Measurements from ENCODE around the gene PGP. TPM values are rescaled to one million over a fixed set of nuclear protein-coding genes. Genes with fewer than 3 reads are reported as not detected.

Gene PGP
- total and polyA plus RNA-seq, 8 donors = 9.3 to 90.4 (median 11.3) TPM

- no peak for TF ChIP-seq EP300 (IDR thresholded peaks at IDR 0.05)
- no peak for TF ChIP-seq POLR2A (IDR thresholded peaks at IDR 0.05)
- no peak for TF ChIP-seq POLR2AphosphoS5 (IDR thresholded peaks at IDR 0.05)
- TF ChIP-seq, protein P1, sequence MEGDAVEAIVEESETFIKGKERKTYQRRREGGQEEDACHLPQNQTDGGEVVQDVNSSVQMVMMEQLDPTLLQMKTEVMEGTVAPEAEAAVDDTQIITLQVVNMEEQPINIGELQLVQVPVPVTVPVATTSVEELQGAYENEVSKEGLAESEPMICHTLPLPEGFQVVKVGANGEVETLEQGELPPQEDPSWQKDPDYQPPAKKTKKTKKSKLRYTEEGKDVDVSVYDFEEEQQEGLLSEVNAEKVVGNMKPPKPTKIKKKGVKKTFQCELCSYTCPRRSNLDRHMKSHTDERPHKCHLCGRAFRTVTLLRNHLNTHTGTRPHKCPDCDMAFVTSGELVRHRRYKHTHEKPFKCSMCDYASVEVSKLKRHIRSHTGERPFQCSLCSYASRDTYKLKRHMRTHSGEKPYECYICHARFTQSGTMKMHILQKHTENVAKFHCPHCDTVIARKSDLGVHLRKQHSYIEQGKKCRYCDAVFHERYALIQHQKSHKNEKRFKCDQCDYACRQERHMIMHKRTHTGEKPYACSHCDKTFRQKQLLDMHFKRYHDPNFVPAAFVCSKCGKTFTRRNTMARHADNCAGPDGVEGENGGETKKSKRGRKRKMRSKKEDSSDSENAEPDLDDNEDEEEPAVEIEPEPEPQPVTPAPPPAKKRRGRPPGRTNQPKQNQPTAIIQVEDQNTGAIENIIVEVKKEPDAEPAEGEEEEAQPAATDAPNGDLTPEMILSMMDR (IDR thresholded peaks at IDR 0.05) = no peak
- DNase-seq = no peak
- Histone ChIP-seq H3K4me1 (peaks cover 2 to 7% (median 3%) of the 10 kb centered on the region in 4 donors), H3K4me3 (no peak overlapping the region), H3K27me3 (peaks cover 0 to 18% (median 12%) of the 10 kb centered on the region in 3 donors), H3K36me3 (no peaks in the 10 kb centered on the region), H3K9me3 (no peaks in the 10 kb centered on the region), H3K27ac (no peak overlapping the region)
- intact Hi-C loops (cut with DNase I; ENCODE audit: low total_unique reads) = loop anchor here (10.0 kb wide), 1 partner anchor 305 kb away; no protein-coding TSS in a partner anchor
- WGBS, 5 donors = 74 to 82% (median 79%) methylated on average over 14 to 24 of the region's 24 CpGs
Measured at GRCh38 chr16:2190002-2190658, 24.5 kb downstream of the PGP start.

GRCh38 chr16:2189252-2189893, 25.3 kb downstream of the PGP start:
- WGBS, 5 donors = 84 to 90% (median 86%) methylated on average over 8 to 25 of the region's 25 CpGs
- TF ChIP-seq EP300 (IDR thresholded peaks at IDR 0.05) = no peak
- TF ChIP-seq, protein P1 (IDR thresholded peaks at IDR 0.05) = no peak
- TF ChIP-seq POLR2A (IDR thresholded peaks at IDR 0.05) = no peak
- TF ChIP-seq POLR2AphosphoS5 (IDR thresholded peaks at IDR 0.05) = no peak
- intact Hi-C loops (cut with DNase I; ENCODE audit: low total_unique reads) = no loop called here

GRCh38 chr16:2188395-2188794, 26.2 kb downstream of the PGP start:
- WGBS, 5 donors = 87 to 96% (median 92%) methylated on average over 6 to 8 of the region's 8 CpGs
- intact Hi-C loops (cut with DNase I; ENCODE audit: low total_unique reads) = no loop called here
- Histone ChIP-seq H3K4me1 (no peaks in the 10 kb centered on the region), H3K9me3 (no peaks in the 10 kb centered on the region), H3K27ac (no peak overlapping the region), H3K4me3 (no peak overlapping the region), H3K27me3 (peaks cover 0 to under 1% (median 0%) of the 10 kb centered on the region in 3 donors), H3K36me3 (no peaks in the 10 kb centered on the region)
- TF ChIP-seq POLR2A (IDR thresholded peaks at IDR 0.05) = no peak
- TF ChIP-seq, protein P1 (IDR thresholded peaks at IDR 0.05) = no peak
- no peak for TF ChIP-seq EP300 (IDR thresholded peaks at IDR 0.05)
- TF ChIP-seq POLR2AphosphoS5 (IDR thresholded peaks at IDR 0.05) = no peak
- DNase-seq = no peak

More at GRCh38 chr16:2189252-2189893, 25.3 kb downstream of the PGP start:
- Histone ChIP-seq H3K36me3 (no peaks in the 10 kb centered on the region), H3K4me1 (no peaks in the 10 kb centered on the region), H3K9me3 (no peaks in the 10 kb centered on the region), H3K4me3 (no peak overlapping the region), H3K27me3 (peaks cover 0 to 11% (median 4%) of the 10 kb centered on the region in 3 donors), H3K27ac (no peak overlapping the region)
- no peak for DNase-seq

DNA sequence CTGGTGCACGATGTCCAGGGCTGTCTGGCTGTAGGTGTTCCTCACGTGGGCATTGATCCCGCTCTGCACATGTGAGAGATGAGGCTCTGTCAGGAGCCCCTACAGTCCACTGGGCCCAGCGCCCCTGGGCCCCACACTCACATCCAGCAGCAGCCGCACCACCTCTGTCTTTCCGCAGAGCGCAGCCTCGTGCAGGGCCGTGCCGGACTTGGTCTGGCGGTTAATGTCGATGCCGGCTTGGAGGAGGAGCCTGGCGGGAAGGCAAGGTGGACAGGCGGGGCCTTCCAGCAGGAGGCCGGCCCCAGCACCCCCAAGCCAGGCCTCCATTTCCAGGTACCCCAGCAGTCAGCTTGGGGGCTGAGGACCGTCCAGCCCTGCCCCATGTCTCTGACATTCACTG, 27.4 kb downstream of the PGP start:
- Histone ChIP-seq H3K4me3 (no peak overlapping the region), H3K4me1 (no peaks in the 10 kb centered on the region), H3K36me3 (no peaks in the 10 kb centered on the region), H3K9me3 (no peaks in the 10 kb centered on the region), H3K27me3 (no peaks in the 10 kb centered on the region), H3K27ac (no peak overlapping the region)
- TF ChIP-seq POLR2A (IDR thresholded peaks at IDR 0.05) (no peak), EP300 (IDR thresholded peaks at IDR 0.05) (no peak), POLR2AphosphoS5 (IDR thresholded peaks at IDR 0.05) (no peak)
- TF ChIP-seq, protein P1 (IDR thresholded peaks at IDR 0.05) = no peak
- 56 to 76% (median 73%) methylated on average over 1 to 17 of the region's 17 CpGs for WGBS, 5 donors
- intact Hi-C loops (cut with DNase I; ENCODE audit: low total_unique reads) = no loop called here
- no peak for DNase-seq
